WTC11 (cell line): ENCODE results near the gene VPS39. TPM values are rescaled to one million over a fixed set of nuclear protein-coding genes. Genes with fewer than 3 reads are reported as not detected.

Experiments used
- ATAC-seq: fragments of 200-7000 bp; cut with Tn5 transposase; 2 replicates; pipeline ENCODE4 v1.10.0; 2021; ENCODE audit warnings: mild to moderate bottlenecking, moderate library complexity
- CTCF ChIA-PET: fragments of 300-600 bp; sonication (Branson Sonifier 250); formaldehyde crosslinking; loops from one replicate; lab custom pipeline; 2021; ENCODE audit warnings: antibody characterized with exemption; lab: Charles Lee
- POLR2A ChIA-PET: fragments of 350-600 bp; sonication (Branson Sonifier 250); formaldehyde crosslinking; loops from one replicate; lab custom pipeline; 2021; ENCODE audit warnings: antibody characterized with exemption; lab: Charles Lee
- DNase-seq: peaks from one replicate; pipeline ENCODE4 v3.0.0; 2021; ENCODE audit warnings: low spot score
- H3K27ac Mint-ChIP-seq: 2 replicates; pipeline ENCODE4 v1.8.0; 2021; ENCODE audit warnings: mixed read lengths
- H3K27me3 Mint-ChIP-seq: 2 replicates; pipeline ENCODE4 v1.8.0; 2021; ENCODE audit warnings: low read depth, mild to moderate bottlenecking, moderate library complexity, mixed read lengths
- H3K36me3 Mint-ChIP-seq: 2 replicates; pipeline ENCODE4 v1.8.0; 2021; ENCODE audit warnings: mixed read lengths
- H3K4me1 Mint-ChIP-seq: 2 replicates; pipeline ENCODE4 v1.8.0; 2022; ENCODE audit warnings: mixed read lengths
- H3K4me3 Mint-ChIP-seq: 2 replicates; pipeline ENCODE4 v1.8.0; 2021; ENCODE audit warnings: mild to moderate bottlenecking, moderate library complexity, mixed read lengths
- H3K9me3 Mint-ChIP-seq: 2 replicates; pipeline ENCODE4 v1.8.0; 2021; ENCODE audit warnings: mixed read lengths
- ATF2 ChIP-seq: sonication (generic); formaldehyde crosslinking; IDR thresholded peaks from 2 replicates; pipeline ENCODE4 v1.8.1; 2022; ENCODE audit warnings: low read depth, missing genetic modification reagents, borderline replicate concordance
- CREB1 ChIP-seq: sonication (generic); formaldehyde crosslinking; IDR thresholded peaks from 2 replicates; pipeline ENCODE4 v1.8.0; 2023; ENCODE audit warnings: mild to moderate bottlenecking, missing genetic modification reagents
- CREM ChIP-seq: sonication (generic); formaldehyde crosslinking; IDR thresholded peaks from 2 replicates; pipeline ENCODE4 v1.8.1; 2022; ENCODE audit warnings: mild to moderate bottlenecking, missing genetic modification reagents, moderate library complexity
- ELF4 ChIP-seq: sonication (generic); formaldehyde crosslinking; IDR thresholded peaks from 2 replicates; pipeline ENCODE4 v1.8.1; 2022; ENCODE audit warnings: low read depth, mild to moderate bottlenecking, moderate library complexity, missing genetic modification reagents
- FOXP1 ChIP-seq: sonication (generic); formaldehyde crosslinking; IDR thresholded peaks from 2 replicates; pipeline ENCODE4 v1.8.0; 2022; ENCODE audit warnings: missing genetic modification reagents, mild to moderate bottlenecking, moderate library complexity, borderline replicate concordance
- HMGA2 ChIP-seq: fragments of 250-450 bp; sonication (Bioruptor Pico); IDR thresholded peaks from 2 replicates; pipeline ENCODE4 v1.4.0; 2021; ENCODE audit warnings: mild to moderate bottlenecking, moderate library complexity
- IRF2 ChIP-seq: sonication (generic); formaldehyde crosslinking; IDR thresholded peaks from 2 replicates; pipeline ENCODE4 v1.8.0; 2022; ENCODE audit warnings: low read depth, missing genetic modification reagents, borderline replicate concordance
- MLX ChIP-seq: sonication (generic); formaldehyde crosslinking; IDR thresholded peaks from 2 replicates; pipeline ENCODE4 v1.8.1; 2023; ENCODE audit warnings: mild to moderate bottlenecking, missing genetic modification reagents, moderate library complexity
- MXD4 ChIP-seq: fragments of 250-450 bp; sonication (Bioruptor Pico); IDR thresholded peaks from 2 replicates; pipeline ENCODE4 v1.8.0; 2021; ENCODE audit warnings: mild to moderate bottlenecking, moderate library complexity, borderline replicate concordance
- NFYB ChIP-seq: sonication (generic); formaldehyde crosslinking; conservative IDR thresholded peaks from 2 replicates; pipeline ENCODE4 v1.8.0; 2022; ENCODE audit warnings: low read depth, missing genetic modification reagents
- OVOL2 ChIP-seq: fragments of 250-450 bp; sonication (Bioruptor Pico); IDR thresholded peaks from 2 replicates; pipeline ENCODE4 v1.9.0; 2021; ENCODE audit warnings: mild to moderate bottlenecking, borderline replicate concordance
- PREB ChIP-seq: sonication (generic); formaldehyde crosslinking; IDR thresholded peaks from 2 replicates; pipeline ENCODE4 v1.8.1; 2022; ENCODE audit warnings: mild to moderate bottlenecking, missing genetic modification reagents, moderate library complexity, borderline replicate concordance
- RORB ChIP-seq: fragments of 250-450 bp; sonication (Bioruptor Pico); IDR thresholded peaks from 2 replicates; pipeline ENCODE4 v1.9.0; 2021; ENCODE audit warnings: mild to moderate bottlenecking
- TCF7 ChIP-seq: sonication (generic); formaldehyde crosslinking; IDR thresholded peaks from 2 replicates; pipeline ENCODE4 v1.8.0; 2022; ENCODE audit warnings: mild to moderate bottlenecking, low read depth, missing genetic modification reagents, moderate library complexity
- ZNF138 ChIP-seq: sonication (generic); formaldehyde crosslinking; conservative IDR thresholded peaks from 2 replicates; pipeline ENCODE4 v1.8.1; 2022; ENCODE audit warnings: mild to moderate bottlenecking, moderate library complexity, missing genetic modification reagents
- ZNF281 ChIP-seq: sonication (generic); formaldehyde crosslinking; IDR thresholded peaks from 2 replicates; pipeline ENCODE4 v1.8.0; 2023; ENCODE audit warnings: mild to moderate bottlenecking, missing genetic modification reagents
- ZNF423 ChIP-seq: fragments of 250-450 bp; sonication (Bioruptor Pico); IDR thresholded peaks from 2 replicates; pipeline ENCODE4 v2.1.2; 2022; ENCODE audit warnings: mild to moderate bottlenecking, moderate library complexity
- ZNF512 ChIP-seq: sonication (generic); formaldehyde crosslinking; IDR thresholded peaks from 2 replicates; pipeline ENCODE4 v1.8.1; 2022; ENCODE audit warnings: missing genetic modification reagents, borderline replicate concordance
- total RNA-seq: library from RNA; stranded (reverse); gene quantifications from 3 replicates; pipeline ENCODE4 v1.2.3, GENCODE V29; 2021
- TF ChIP-seq, protein P1 (sequence below): sonication (generic); formaldehyde crosslinking; IDR thresholded peaks from 2 replicates; pipeline ENCODE4 v1.8.0; 2022; ENCODE audit warnings: missing genetic modification reagents
- TF ChIP-seq, protein P2 (sequence below): fragments of 250-450 bp; sonication (Bioruptor Pico); IDR thresholded peaks from 2 replicates; pipeline ENCODE4 v1.9.0; 2021; ENCODE audit warnings: moderate library complexity, mild to moderate bottlenecking, inconsistent platforms, borderline replicate concordance

Gene VPS39
- total RNA-seq, 1 experiment from 2014 or later, result 44.5 TPM

DNA sequence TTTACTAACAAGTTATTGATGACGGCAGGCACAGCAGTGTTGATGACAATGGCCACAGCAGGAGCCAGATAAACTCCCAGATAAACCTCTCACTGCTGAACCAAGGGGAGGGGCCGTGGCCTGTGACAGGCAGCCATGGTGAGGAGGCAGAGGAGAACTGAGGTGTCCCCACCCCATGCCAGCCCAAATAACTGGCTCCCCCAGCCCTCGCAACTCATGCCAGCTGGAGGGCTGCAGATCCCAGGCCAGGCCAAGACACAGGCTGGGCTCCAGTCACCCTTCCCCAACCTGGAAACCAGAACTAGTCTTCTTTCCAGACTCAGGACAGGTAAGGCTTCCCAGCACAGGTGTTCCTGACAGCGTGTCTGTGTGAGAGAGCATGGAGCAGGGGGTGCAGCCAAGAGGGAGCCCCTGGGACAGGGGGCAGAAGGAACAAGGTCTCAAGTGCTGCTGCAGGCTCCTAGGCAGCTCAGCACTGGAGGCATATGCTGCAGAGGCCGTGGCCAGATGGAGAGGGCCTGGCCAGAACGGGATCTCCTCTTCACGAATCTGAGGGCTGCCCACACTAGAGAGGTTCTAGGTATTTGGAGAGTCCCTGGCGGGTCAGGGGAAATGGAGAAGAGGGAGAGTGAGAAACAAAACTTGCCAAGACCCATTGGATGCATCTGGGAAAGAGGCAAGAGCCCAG, 67.6 kb downstream of the VPS39 start (continued):
- TF ChIP-seq, protein P1, sequence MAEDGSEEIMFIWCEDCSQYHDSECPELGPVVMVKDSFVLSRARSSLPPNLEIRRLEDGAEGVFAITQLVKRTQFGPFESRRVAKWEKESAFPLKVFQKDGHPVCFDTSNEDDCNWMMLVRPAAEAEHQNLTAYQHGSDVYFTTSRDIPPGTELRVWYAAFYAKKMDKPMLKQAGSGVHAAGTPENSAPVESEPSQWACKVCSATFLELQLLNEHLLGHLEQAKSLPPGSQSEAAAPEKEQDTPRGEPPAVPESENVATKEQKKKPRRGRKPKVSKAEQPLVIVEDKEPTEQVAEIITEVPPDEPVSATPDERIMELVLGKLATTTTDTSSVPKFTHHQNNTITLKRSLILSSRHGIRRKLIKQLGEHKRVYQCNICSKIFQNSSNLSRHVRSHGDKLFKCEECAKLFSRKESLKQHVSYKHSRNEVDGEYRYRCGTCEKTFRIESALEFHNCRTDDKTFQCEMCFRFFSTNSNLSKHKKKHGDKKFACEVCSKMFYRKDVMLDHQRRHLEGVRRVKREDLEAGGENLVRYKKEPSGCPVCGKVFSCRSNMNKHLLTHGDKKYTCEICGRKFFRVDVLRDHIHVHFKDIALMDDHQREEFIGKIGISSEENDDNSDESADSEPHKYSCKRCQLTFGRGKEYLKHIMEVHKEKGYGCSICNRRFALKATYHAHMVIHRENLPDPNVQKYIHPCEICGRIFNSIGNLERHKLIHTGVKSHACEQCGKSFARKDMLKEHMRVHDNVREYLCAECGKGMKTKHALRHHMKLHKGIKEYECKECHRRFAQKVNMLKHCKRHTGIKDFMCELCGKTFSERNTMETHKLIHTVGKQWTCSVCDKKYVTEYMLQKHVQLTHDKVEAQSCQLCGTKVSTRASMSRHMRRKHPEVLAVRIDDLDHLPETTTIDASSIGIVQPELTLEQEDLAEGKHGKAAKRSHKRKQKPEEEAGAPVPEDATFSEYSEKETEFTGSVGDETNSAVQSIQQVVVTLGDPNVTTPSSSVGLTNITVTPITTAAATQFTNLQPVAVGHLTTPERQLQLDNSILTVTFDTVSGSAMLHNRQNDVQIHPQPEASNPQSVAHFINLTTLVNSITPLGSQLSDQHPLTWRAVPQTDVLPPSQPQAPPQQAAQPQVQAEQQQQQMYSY, result no peak
- no peak for TF ChIP-seq ZNF138 (CRISPR knock-in tag)
- TF ChIP-seq, protein P2, sequence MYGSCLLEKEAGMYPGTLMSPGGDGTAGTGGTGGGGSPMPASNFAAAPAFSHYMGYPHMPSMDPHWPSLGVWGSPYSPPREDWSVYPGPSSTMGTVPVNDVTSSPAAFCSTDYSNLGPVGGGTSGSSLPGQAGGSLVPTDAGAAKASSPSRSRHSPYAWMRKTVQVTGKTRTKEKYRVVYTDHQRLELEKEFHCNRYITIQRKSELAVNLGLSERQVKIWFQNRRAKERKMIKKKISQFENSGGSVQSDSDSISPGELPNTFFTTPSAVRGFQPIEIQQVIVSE, result no peak
- TF ChIP-seq RORB (CRISPR knock-in tag), result no peak
- TF ChIP-seq IRF2 (CRISPR knock-in tag), result no peak
- no peak for TF ChIP-seq ELF4
- no peak for TF ChIP-seq ZNF281 (CRISPR knock-in tag)
- TF ChIP-seq NFYB, result no peak
- no peak for TF ChIP-seq FOXP1 (CRISPR knock-in tag)
- TF ChIP-seq, all 79 proteins: peak for 0

DNA sequence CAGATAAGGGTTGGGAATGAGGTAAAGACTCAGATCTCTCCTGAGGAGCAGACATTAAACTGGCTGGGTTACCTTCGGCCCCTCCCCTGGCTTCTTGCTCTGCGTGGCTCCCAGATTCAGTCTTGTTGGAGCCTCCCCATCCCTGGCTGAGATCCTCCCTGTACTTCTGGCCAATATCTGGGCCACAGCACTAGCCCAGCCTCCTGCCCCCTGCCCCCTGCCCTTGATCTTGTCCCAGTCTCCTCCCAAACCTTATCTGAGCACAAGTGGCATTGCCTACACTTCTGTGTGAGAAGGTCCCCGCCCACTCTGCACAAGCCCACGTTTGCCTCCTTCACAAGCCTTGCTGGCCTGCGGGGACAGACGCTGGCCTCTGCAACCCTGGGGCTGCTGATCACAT, 68.5 kb downstream of the VPS39 start:
- H3K36me3 Mint-ChIP-seq, result no peaks in the 10 kb centered on the region; the same call in 1 of the 2 replicates
- ATAC-seq, result no peak
- H3K27ac Mint-ChIP-seq, result no peak overlapping the region
- ChIA-PET CTCF (interaction anchor here (3.1 to 4.0 kb wide), 5 partner anchors 9 to 245 kb away, joined by 39 to 142 read pairs (median 47); no protein-coding TSS in a partner anchor), POLR2A (no interaction called here)
- no peaks in the 10 kb centered on the region for H3K4me1 Mint-ChIP-seq
- no peak for DNase-seq
- peaks cover 15% of the 10 kb centered on the region for H3K9me3 Mint-ChIP-seq
- H3K27me3 Mint-ChIP-seq, result no peaks in the 10 kb centered on the region
- H3K4me3 Mint-ChIP-seq, result no peak overlapping the region
- no peak for TF ChIP-seq ZNF512
- no peak for TF ChIP-seq CREB1 (CRISPR knock-in tag)
- no peak for TF ChIP-seq ZNF423
- TF ChIP-seq MXD4 (CRISPR knock-in tag), result no peak
- TF ChIP-seq OVOL2 (CRISPR knock-in tag), result no peak
- no peak for TF ChIP-seq PREB (CRISPR knock-in tag)
- TF ChIP-seq TCF7 (CRISPR knock-in tag), result no peak
- no peak for TF ChIP-seq CREM (CRISPR knock-in tag)
- TF ChIP-seq HMGA2 (CRISPR knock-in tag), result no peak
- TF ChIP-seq MLX (CRISPR knock-in tag), result no peak
- TF ChIP-seq NFYB, result no peak
- TF ChIP-seq ATF2, result no peak
